ENCODE results near the gene HIP1. TPM values are rescaled to one million over a fixed set of nuclear protein-coding genes. Genes with fewer than 3 reads are reported as not detected.
"Not testable (repeated sequence)": the region's sequence is repeated elsewhere in the genome, so short reads cannot be mapped to it uniquely, and the experiment has no call there.

Gene HIP1
- total RNA-seq, 1 donor from 2014 or later = 14.0 TPM

DNA sequence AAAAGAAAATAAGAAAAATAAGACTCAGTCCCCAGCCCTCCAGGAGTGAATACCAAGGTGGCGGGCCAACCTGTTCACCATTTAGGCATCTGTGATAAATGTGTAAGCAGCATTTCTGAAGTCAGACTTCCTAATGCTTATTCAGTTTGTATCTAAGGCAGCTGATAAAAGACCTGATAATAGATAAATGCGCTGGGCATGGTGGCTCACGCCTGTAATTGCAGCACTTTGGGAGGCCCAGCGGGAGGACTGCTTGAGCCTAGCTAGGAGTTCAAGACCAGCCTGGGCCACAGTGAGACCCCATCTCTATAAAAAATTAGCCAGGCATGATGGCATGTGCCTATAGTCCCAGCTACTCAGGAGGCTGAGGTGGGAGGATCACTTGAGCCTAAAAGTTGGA is 143.0 kb downstream of the HIP1 start:
- Histone ChIP-seq H3K36me3 (ENCODE audit: insufficient read depth, low read length) (no peaks in the 10 kb centered on the region), H3K4me1 (ENCODE audit: insufficient read depth, low read length) (peaks cover 23% of the 10 kb centered on the region), H3K4me3 (ENCODE audit: insufficient read depth, low read depth, low read length) (no peak overlapping the region), H3K4me2 (ENCODE audit: low read length) (no peak overlapping the region), H2AFZ (ENCODE audit: low read depth, low read length) (no peak overlapping the region), H3K9ac (ENCODE audit: low read length) (no peak overlapping the region), H3K27me3 (ENCODE audit: insufficient read depth, low read length) (no peaks in the 10 kb centered on the region), H3K79me2 (ENCODE audit: insufficient read depth, low read length) (no peaks in the 10 kb centered on the region), H4K20me1 (ENCODE audit: insufficient read depth, low read length) (no peaks in the 10 kb centered on the region), H3K9me3 (ENCODE audit: insufficient read depth, low read depth, low read length) (no peaks in the 10 kb centered on the region), H3K27ac (ENCODE audit: low read depth, low read length) (no peak overlapping the region)
- DNase-seq (ENCODE audit: low read depth) (no peak), FAIRE-seq (no peak)
- no peak for TF ChIP-seq EZH2 (IDR thresholded peaks at IDR 0.05; ENCODE audit: insufficient read depth, low read length)
- no peak for TF ChIP-seq CTCF (IDR thresholded peaks at IDR 0.05; ENCODE audit: insufficient read depth, low read depth, low read length)
- peaks cover 4% of the 10 kb centered on the region for H3K4me1 Mint-ChIP-seq (ENCODE audit: low read depth, unreplicated experiment)
- peaks cover 12% of the 10 kb centered on the region for H3K36me3 Mint-ChIP-seq (ENCODE audit: low read depth, unreplicated experiment)
- H3K4me3 Mint-ChIP-seq (ENCODE audit: unreplicated experiment) = no peak overlapping the region
- no peak overlapping the region for H3K27ac Mint-ChIP-seq (ENCODE audit: unreplicated experiment)
- H3K9me3 Mint-ChIP-seq (ENCODE audit: unreplicated experiment) = no peaks in the 10 kb centered on the region
- no peaks in the 10 kb centered on the region for H3K27me3 Mint-ChIP-seq (ENCODE audit: low read depth, unreplicated experiment)

GRCh38 chr7:75593500-75594184 is 145.1 kb downstream of the HIP1 start:
- H3K27me3 Mint-ChIP-seq (ENCODE audit: low read depth, unreplicated experiment); H3K79me2 ChIP-seq (ENCODE audit: insufficient read depth, low read length); H3K27me3 ChIP-seq (ENCODE audit: insufficient read depth, low read length); H4K20me1 ChIP-seq (ENCODE audit: insufficient read depth, low read length); H3K4me1 Mint-ChIP-seq (ENCODE audit: low read depth, unreplicated experiment); H3K9ac ChIP-seq (ENCODE audit: low read length); H3K4me3 Mint-ChIP-seq (ENCODE audit: unreplicated experiment); H3K9me3 Mint-ChIP-seq (ENCODE audit: unreplicated experiment); H3K36me3 ChIP-seq (ENCODE audit: insufficient read depth, low read length); H3K9me3 ChIP-seq (ENCODE audit: insufficient read depth, low read depth, low read length); H3K27ac ChIP-seq (ENCODE audit: low read depth, low read length); H3K4me3 ChIP-seq (ENCODE audit: insufficient read depth, low read depth, low read length); H3K27ac Mint-ChIP-seq (ENCODE audit: unreplicated experiment); DNase-seq (ENCODE audit: low read depth); H2AFZ ChIP-seq (ENCODE audit: low read depth, low read length); H3K4me2 ChIP-seq (ENCODE audit: low read length); FAIRE-seq: not testable (repeated sequence)
- H3K4me1 ChIP-seq (ENCODE audit: insufficient read depth, low read length) = peaks cover 16% of the 10 kb centered on the region
- peaks cover 17% of the 10 kb centered on the region for H3K36me3 Mint-ChIP-seq (ENCODE audit: low read depth, unreplicated experiment)

DNA sequence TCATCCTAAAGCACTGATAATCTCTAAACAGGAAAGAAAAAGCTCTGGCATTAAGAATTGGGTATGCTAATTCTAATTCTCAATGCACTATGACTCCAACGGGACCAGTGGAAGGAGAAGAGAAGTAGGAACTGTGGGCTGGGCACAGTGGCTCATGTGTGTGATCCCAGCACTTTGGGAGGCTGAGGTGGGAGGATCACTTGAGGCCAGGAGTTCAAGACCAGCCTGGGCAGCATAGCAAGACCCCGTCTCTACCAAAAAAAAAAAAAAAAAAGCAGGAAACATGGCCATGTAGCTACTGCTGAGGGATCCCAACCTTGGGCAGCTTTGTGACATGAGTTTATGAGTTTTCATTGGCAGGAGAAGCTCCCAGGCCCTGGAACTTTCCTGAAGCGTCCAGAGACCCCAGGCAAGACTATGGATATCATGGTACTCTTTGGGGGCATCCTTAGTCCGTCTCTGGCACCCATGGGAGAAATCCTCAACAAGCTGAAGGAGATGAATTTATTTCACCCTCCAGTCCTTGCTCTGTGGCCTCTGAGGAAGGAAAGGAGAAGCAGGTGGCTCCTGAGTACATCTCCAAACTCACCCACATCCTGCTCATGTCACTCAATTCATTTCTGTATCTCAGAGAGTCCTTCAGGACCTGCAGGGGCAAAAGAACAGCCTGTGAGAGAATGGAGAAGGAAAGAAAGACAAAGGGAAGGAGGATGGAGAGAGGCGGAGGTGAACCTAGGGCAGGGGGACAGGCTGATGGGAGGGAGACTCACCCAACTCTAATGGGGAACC is 147.1 kb downstream of the HIP1 start:
- Histone ChIP-seq H3K4me3 (ENCODE audit: insufficient read depth, low read depth, low read length) (no peak overlapping the region), H3K36me3 (ENCODE audit: insufficient read depth, low read length) (no peaks in the 10 kb centered on the region), H2AFZ (ENCODE audit: low read depth, low read length) (no peak overlapping the region), H4K20me1 (ENCODE audit: insufficient read depth, low read length) (no peaks in the 10 kb centered on the region), H3K79me2 (ENCODE audit: insufficient read depth, low read length) (no peaks in the 10 kb centered on the region), H3K4me2 (ENCODE audit: low read length) (no peak overlapping the region), H3K9me3 (ENCODE audit: insufficient read depth, low read depth, low read length) (no peaks in the 10 kb centered on the region), H3K9ac (ENCODE audit: low read length) (no peak overlapping the region), H3K27me3 (ENCODE audit: insufficient read depth, low read length) (no peaks in the 10 kb centered on the region), H3K27ac (ENCODE audit: low read depth, low read length) (no peak overlapping the region), H3K4me1 (ENCODE audit: insufficient read depth, low read length) (peaks cover 3% of the 10 kb centered on the region)
- no peak overlapping the region for H3K4me3 Mint-ChIP-seq (ENCODE audit: unreplicated experiment)
- H3K27me3 Mint-ChIP-seq (ENCODE audit: low read depth, unreplicated experiment) = no peaks in the 10 kb centered on the region
- TF ChIP-seq CTCF (IDR thresholded peaks at IDR 0.05; ENCODE audit: insufficient read depth, low read depth, low read length) = no peak
- no peak for TF ChIP-seq EZH2 (IDR thresholded peaks at IDR 0.05; ENCODE audit: insufficient read depth, low read length)
- H3K9me3 Mint-ChIP-seq (ENCODE audit: unreplicated experiment) = no peaks in the 10 kb centered on the region
- peaks cover 17% of the 10 kb centered on the region for H3K36me3 Mint-ChIP-seq (ENCODE audit: low read depth, unreplicated experiment)
- peaks cover under 1% of the 10 kb centered on the region for H3K4me1 Mint-ChIP-seq (ENCODE audit: low read depth, unreplicated experiment)
- no peak for FAIRE-seq
- no peak overlapping the region for H3K27ac Mint-ChIP-seq (ENCODE audit: unreplicated experiment)
- no peak for DNase-seq (ENCODE audit: low read depth)

Data from astrocyte (in vitro differentiated cells and primary cell).